ENCODE measurements around the gene LPAR6. TPM values are rescaled to one million over a fixed set of nuclear protein-coding genes. Genes with fewer than 3 reads are reported as not detected.

Gene LPAR6
- total RNA-seq, 1 experiment from 2014 or later: 3.9 TPM

GRCh38 chr13:48393698-48394085 lies 19.2 kb downstream of the LPAR6 start:
- Mint-ChIP-seq H3K4me1 (no peaks in the 10 kb centered on the region), H3K36me3 (peaks cover 36% of the 10 kb centered on the region), H3K27me3 (ENCODE audit: low read depth) (no peaks in the 10 kb centered on the region), H3K9me3 (peaks cover 42% of the 10 kb centered on the region), H3K4me3 (no peak overlapping the region), H3K27ac (no peak overlapping the region)
- ATAC-seq: no peak
- CTCF ChIA-PET: no interaction called here
- POLR2A ChIA-PET: no interaction called here
- no peak for TF ChIP-seq ZNF138 (CRISPR knock-in tag; conservative IDR thresholded peaks at IDR 0.05)
- no peak for TF ChIP-seq SP1 (CRISPR knock-in tag; conservative IDR thresholded peaks at IDR 0.05)
- no peak for TF ChIP-seq NR3C1 (CRISPR knock-in tag; conservative IDR thresholded peaks at IDR 0.05; ENCODE audit: low read depth)
- TF ChIP-seq, protein P1, sequence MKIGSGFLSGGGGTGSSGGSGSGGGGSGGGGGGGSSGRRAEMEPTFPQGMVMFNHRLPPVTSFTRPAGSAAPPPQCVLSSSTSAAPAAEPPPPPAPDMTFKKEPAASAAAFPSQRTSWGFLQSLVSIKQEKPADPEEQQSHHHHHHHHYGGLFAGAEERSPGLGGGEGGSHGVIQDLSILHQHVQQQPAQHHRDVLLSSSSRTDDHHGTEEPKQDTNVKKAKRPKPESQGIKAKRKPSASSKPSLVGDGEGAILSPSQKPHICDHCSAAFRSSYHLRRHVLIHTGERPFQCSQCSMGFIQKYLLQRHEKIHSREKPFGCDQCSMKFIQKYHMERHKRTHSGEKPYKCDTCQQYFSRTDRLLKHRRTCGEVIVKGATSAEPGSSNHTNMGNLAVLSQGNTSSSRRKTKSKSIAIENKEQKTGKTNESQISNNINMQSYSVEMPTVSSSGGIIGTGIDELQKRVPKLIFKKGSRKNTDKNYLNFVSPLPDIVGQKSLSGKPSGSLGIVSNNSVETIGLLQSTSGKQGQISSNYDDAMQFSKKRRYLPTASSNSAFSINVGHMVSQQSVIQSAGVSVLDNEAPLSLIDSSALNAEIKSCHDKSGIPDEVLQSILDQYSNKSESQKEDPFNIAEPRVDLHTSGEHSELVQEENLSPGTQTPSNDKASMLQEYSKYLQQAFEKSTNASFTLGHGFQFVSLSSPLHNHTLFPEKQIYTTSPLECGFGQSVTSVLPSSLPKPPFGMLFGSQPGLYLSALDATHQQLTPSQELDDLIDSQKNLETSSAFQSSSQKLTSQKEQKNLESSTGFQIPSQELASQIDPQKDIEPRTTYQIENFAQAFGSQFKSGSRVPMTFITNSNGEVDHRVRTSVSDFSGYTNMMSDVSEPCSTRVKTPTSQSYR (CRISPR knock-in tag; IDR thresholded peaks at IDR 0.05): no peak
- TF ChIP-seq JAZF1 (CRISPR knock-in tag; IDR thresholded peaks at IDR 0.05): no peak
- TF ChIP-seq, protein P2, sequence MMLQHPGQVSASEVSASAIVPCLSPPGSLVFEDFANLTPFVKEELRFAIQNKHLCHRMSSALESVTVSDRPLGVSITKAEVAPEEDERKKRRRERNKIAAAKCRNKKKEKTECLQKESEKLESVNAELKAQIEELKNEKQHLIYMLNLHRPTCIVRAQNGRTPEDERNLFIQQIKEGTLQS (CRISPR knock-in tag; conservative IDR thresholded peaks at IDR 0.05): no peak
- TF ChIP-seq, protein P3, sequence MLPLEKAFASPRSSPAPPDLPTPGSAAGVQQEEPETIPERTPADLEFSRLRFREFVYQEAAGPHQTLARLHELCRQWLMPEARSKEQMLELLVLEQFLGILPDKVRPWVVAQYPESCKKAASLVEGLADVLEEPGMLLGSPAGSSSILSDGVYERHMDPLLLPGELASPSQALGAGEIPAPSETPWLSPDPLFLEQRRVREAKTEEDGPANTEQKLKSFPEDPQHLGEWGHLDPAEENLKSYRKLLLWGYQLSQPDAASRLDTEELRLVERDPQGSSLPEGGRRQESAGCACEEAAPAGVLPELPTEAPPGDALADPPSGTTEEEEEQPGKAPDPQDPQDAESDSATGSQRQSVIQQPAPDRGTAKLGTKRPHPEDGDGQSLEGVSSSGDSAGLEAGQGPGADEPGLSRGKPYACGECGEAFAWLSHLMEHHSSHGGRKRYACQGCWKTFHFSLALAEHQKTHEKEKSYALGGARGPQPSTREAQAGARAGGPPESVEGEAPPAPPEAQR (CRISPR knock-in tag; IDR thresholded peaks at IDR 0.05): no peak
- no peak for TF ChIP-seq STAT6 (CRISPR knock-in tag; conservative IDR thresholded peaks at IDR 0.05; ENCODE audit: low read depth)
- TF ChIP-seq TP53 (CRISPR knock-in tag; IDR thresholded peaks at IDR 0.05): no peak
- no peak for TF ChIP-seq SOX15 (CRISPR knock-in tag; IDR thresholded peaks at IDR 0.05)
- TF ChIP-seq, protein P4, sequence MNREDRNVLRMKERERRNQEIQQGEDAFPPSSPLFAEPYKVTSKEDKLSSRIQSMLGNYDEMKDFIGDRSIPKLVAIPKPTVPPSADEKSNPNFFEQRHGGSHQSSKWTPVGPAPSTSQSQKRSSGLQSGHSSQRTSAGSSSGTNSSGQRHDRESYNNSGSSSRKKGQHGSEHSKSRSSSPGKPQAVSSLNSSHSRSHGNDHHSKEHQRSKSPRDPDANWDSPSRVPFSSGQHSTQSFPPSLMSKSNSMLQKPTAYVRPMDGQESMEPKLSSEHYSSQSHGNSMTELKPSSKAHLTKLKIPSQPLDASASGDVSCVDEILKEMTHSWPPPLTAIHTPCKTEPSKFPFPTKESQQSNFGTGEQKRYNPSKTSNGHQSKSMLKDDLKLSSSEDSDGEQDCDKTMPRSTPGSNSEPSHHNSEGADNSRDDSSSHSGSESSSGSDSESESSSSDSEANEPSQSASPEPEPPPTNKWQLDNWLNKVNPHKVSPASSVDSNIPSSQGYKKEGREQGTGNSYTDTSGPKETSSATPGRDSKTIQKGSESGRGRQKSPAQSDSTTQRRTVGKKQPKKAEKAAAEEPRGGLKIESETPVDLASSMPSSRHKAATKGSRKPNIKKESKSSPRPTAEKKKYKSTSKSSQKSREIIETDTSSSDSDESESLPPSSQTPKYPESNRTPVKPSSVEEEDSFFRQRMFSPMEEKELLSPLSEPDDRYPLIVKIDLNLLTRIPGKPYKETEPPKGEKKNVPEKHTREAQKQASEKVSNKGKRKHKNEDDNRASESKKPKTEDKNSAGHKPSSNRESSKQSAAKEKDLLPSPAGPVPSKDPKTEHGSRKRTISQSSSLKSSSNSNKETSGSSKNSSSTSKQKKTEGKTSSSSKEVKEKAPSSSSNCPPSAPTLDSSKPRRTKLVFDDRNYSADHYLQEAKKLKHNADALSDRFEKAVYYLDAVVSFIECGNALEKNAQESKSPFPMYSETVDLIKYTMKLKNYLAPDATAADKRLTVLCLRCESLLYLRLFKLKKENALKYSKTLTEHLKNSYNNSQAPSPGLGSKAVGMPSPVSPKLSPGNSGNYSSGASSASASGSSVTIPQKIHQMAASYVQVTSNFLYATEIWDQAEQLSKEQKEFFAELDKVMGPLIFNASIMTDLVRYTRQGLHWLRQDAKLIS (CRISPR knock-in tag; IDR thresholded peaks at IDR 0.05; ENCODE audit: borderline replicate concordance): no peak
- TF ChIP-seq MLX (CRISPR knock-in tag; IDR thresholded peaks at IDR 0.05): no peak
- no peak for TF ChIP-seq SMAD3 (CRISPR knock-in tag; IDR thresholded peaks at IDR 0.05; ENCODE audit: borderline replicate concordance)
- no peak for TF ChIP-seq MXD4 (CRISPR knock-in tag; IDR thresholded peaks at IDR 0.05; ENCODE audit: borderline replicate concordance)
- no peak for TF ChIP-seq ZBTB43 (CRISPR knock-in tag; IDR thresholded peaks at IDR 0.05)
- TF ChIP-seq IRF1 (CRISPR knock-in tag; IDR thresholded peaks at IDR 0.05): no peak
- TF ChIP-seq NR1H2 (CRISPR knock-in tag; IDR thresholded peaks at IDR 0.05): no peak
- no peak for DNase-seq (ENCODE audit: low spot score)

Data from WTC11 (cell line).